HG02588 (cell line): ENCODE results near the gene MFF.

Source experiments
- ATAC-seq: cut with Tn5 transposase; IDR thresholded peaks from one replicate; pipeline ENCODE4 v1.9.1; 2021; ENCODE audit warnings: mild to moderate bottlenecking, moderate library complexity; ENCODE audit not compliant: unreplicated experiment

MFF gene

GRCh38 chr2:227324995-227325838 lies at the start of gene MFF:
MFF (plus strand) TSS chr2:227325251; CDS start chr2:227330666, 5,415 bp downstream.
- peak; percentile 96 for ATAC-seq

GRCh38 chr2:227280895-227281294 lies 44.2 kb upstream of the MFF start:
- no peak for ATAC-seq

- ATAC-seq = no peak
These were observed 39.3 kb upstream of the MFF start for GRCh38 chr2:227285741-227286236.

GRCh38 chr2:227287771-227288170 lies 37.3 kb upstream of the MFF start:
- ATAC-seq = no peak

- no peak for ATAC-seq
These were observed 32.7 kb upstream of the MFF start for GRCh38 chr2:227292314-227292713.

GRCh38 chr2:227293531-227293930 lies 31.5 kb upstream of the MFF start:
- ATAC-seq = no peak

GRCh38 chr2:227295806-227296205 lies 29.2 kb upstream of the MFF start:
- no peak for ATAC-seq

GRCh38 chr2:227296671-227297405 lies 28.2 kb upstream of the MFF start:
- ATAC-seq = no peak

GRCh38 chr2:227301523-227301922 lies 23.5 kb upstream of the MFF start:
- no peak for ATAC-seq

- peak; percentile 81 for ATAC-seq
These were observed 16.3 kb upstream of the MFF start for GRCh38 chr2:227308784-227309183.

GRCh38 chr2:227310756-227311110 lies 14.3 kb upstream of the MFF start:
- ATAC-seq = no peak

GRCh38 chr2:227311861-227312506 lies 13.1 kb upstream of the MFF start:
- no peak for ATAC-seq

GRCh38 chr2:227312579-227312978 lies 12.5 kb upstream of the MFF start:
- ATAC-seq = no peak

- ATAC-seq = no peak
These were observed 11.7 kb upstream of the MFF start for GRCh38 chr2:227313310-227313709.

- ATAC-seq = no peak
These were observed 7.2 kb upstream of the MFF start for GRCh38 chr2:227317834-227318233.

- no peak for ATAC-seq
These were observed 4.6 kb upstream of the MFF start for GRCh38 chr2:227320305-227321094.

- no peak for ATAC-seq
These were observed 2.4 kb upstream of the MFF start for GRCh38 chr2:227322530-227323205.

GRCh38 chr2:227323818-227324217 lies 1.2 kb upstream of the MFF start:
- ATAC-seq = no peak

- no peak for ATAC-seq
These were observed 433 bp upstream of the MFF start for GRCh38 chr2:227324642-227324994.

- ATAC-seq = peak; percentile 3
These were observed 766 bp downstream of the MFF start for GRCh38 chr2:227325839-227326195.
